Chondrocyte (in vitro differentiated cells): ENCODE measurements around the gene DNAJA4. TPM values are rescaled to one million over a fixed set of nuclear protein-coding genes. Genes with fewer than 3 reads are reported as not detected.
A peak's percentile ranks its signal among the peaks of the same experiment; 100 is the strongest.

ENCODE experiments used
- DNase-seq: peaks from one replicate; pipeline ENCODE4 v3.0.0; 2021; ENCODE audit warnings: mixed read lengths, low spot score
- H3K27ac Mint-ChIP-seq: one replicate; pipeline ENCODE4 v1.8.0; 2021; ENCODE audit warnings: mild to moderate bottlenecking, moderate library complexity, mixed read lengths; ENCODE audit not compliant: unreplicated experiment
- H3K27me3 Mint-ChIP-seq: 2 replicates; pipeline ENCODE4 v1.8.0; 2021; ENCODE audit warnings: low read depth, mixed read lengths
- H3K36me3 Mint-ChIP-seq: 2 replicates; pipeline ENCODE4 v1.8.0; 2021; ENCODE audit warnings: low read depth, mixed read lengths
- H3K4me1 Mint-ChIP-seq: 2 replicates; pipeline ENCODE4 v1.8.0; 2021; ENCODE audit warnings: low read depth, mild to moderate bottlenecking, mixed read lengths
- H3K4me3 Mint-ChIP-seq: one replicate; pipeline ENCODE4 v1.8.0; 2021; ENCODE audit warnings: mild to moderate bottlenecking, moderate library complexity, mixed read lengths; ENCODE audit not compliant: unreplicated experiment
- H3K9me3 Mint-ChIP-seq: 2 replicates; pipeline ENCODE4 v1.8.0; 2021; ENCODE audit warnings: low read depth, mixed read lengths
- CTCF ChIP-seq: fragments of 200-600 bp; sonication (generic); IDR thresholded peaks from 2 replicates; pipeline ENCODE4 v1.5.0; 2021; ENCODE audit warnings: antibody characterized with exemption, mild to moderate bottlenecking, moderate library complexity
- total RNA-seq: library from RNA; stranded (reverse); gene quantifications from 3 replicates; pipeline ENCODE4 v1.2.1, GENCODE V29; 2021

Gene DNAJA4
- total RNA-seq, 1 donor from 2014 or later = 0.27 TPM

- no peak for DNase-seq
- Mint-ChIP-seq H3K4me1 (peaks cover 5% of the 10 kb centered on the region), H3K36me3 (no peaks in the 10 kb centered on the region), H3K4me3 (no peak overlapping the region), H3K9me3 (no peaks in the 10 kb centered on the region), H3K27me3 (no peaks in the 10 kb centered on the region), H3K27ac (no peak overlapping the region)
- TF ChIP-seq CTCF = no peak
These were observed 48.2 kb downstream of the DNAJA4 start for GRCh38 chr15:78312536-78312935.

GRCh38 chr15:78312957-78313356 lies 48.6 kb downstream of the DNAJA4 start:
- Mint-ChIP-seq H3K36me3 (no peaks in the 10 kb centered on the region), H3K4me3 (no peak overlapping the region), H3K9me3 (no peaks in the 10 kb centered on the region), H3K27me3 (no peaks in the 10 kb centered on the region), H3K4me1 (peaks cover 4% of the 10 kb centered on the region), H3K27ac (no peak overlapping the region)
- TF ChIP-seq CTCF = no peak
- no peak for DNase-seq

GRCh38 chr15:78313383-78313782 lies 49.0 kb downstream of the DNAJA4 start:
- no peaks in the 10 kb centered on the region for H3K4me1 Mint-ChIP-seq
- no peak overlapping the region for H3K27ac Mint-ChIP-seq

GRCh38 chr15:78314181-78314581 lies 49.8 kb downstream of the DNAJA4 start:
- no peak overlapping the region for H3K4me3 Mint-ChIP-seq
- H3K27ac Mint-ChIP-seq = no peak overlapping the region
- H3K9me3 Mint-ChIP-seq = no peaks in the 10 kb centered on the region
- no peaks in the 10 kb centered on the region for H3K4me1 Mint-ChIP-seq
- no peaks in the 10 kb centered on the region for H3K27me3 Mint-ChIP-seq
- no peak for DNase-seq
- H3K36me3 Mint-ChIP-seq = no peaks in the 10 kb centered on the region
- no peak for TF ChIP-seq CTCF

More at GRCh38 chr15:78313383-78313782, 49.0 kb downstream of the DNAJA4 start:
- no peak overlapping the region for H3K4me3 Mint-ChIP-seq
- no peak for DNase-seq
- TF ChIP-seq CTCF = no peak
- no peaks in the 10 kb centered on the region for H3K9me3 Mint-ChIP-seq
- H3K27me3 Mint-ChIP-seq = no peaks in the 10 kb centered on the region
- no peaks in the 10 kb centered on the region for H3K36me3 Mint-ChIP-seq

GRCh38 chr15:78315686-78316282 lies 51.4 kb downstream of the DNAJA4 start:
- Mint-ChIP-seq H3K4me3 (no peak overlapping the region), H3K36me3 (no peaks in the 10 kb centered on the region), H3K9me3 (no peaks in the 10 kb centered on the region), H3K27me3 (no peaks in the 10 kb centered on the region), H3K27ac (no peak overlapping the region), H3K4me1 (no peaks in the 10 kb centered on the region)
- peak; percentile 58 for TF ChIP-seq CTCF
- no peak for DNase-seq
